Endothelial cell of umbilical vein (primary cell): ENCODE data around the gene NUAK1. TPM values are rescaled to one million over a fixed set of nuclear protein-coding genes. Genes with fewer than 3 reads are reported as not detected.

Experiments
- BruUV-seq: library from RNA; stranded (reverse); fragments of 400-500 nt; replicated peaks from 2 replicates; lab custom pipeline; 2021; lab: Mats Ljungman, UMichigan
- CTCF ChIA-PET: fragments of 300-600, 350-600 bp; sonication (Branson Sonifier 250); formaldehyde crosslinking; loops from one replicate; lab custom pipeline; 2021; ENCODE audit warnings: antibody characterized with exemption, inconsistent platforms; lab: Charles Lee
- POLR2A ChIA-PET: fragments of 300-600, 350-600 bp; sonication (Branson Sonifier 250); formaldehyde crosslinking; loops from one replicate; lab custom pipeline; 2021; ENCODE audit warnings: antibody characterized with exemption, inconsistent platforms; lab: Charles Lee
- DNase-seq: peaks from one replicate; pipeline ENCODE4 v3.0.0-alpha.2; 2011; ENCODE audit warnings: low read depth, low spot score
- FAIRE-seq: peaks from 2 replicates; lab custom pipeline; 2011; peaks lifted over from hg19 to GRCh38; lab: Jason Lieb, UNC
- H2AFZ ChIP-seq: 2 replicates; pipeline ENCODE4 v1.6.0; 2012; ENCODE audit warnings: low read depth, low read length, control low read depth, inconsistent platforms
- H3K27ac ChIP-seq: 2 replicates; pipeline ENCODE4 v1.5.1; 2011; ENCODE audit warnings: low read depth, mild to moderate bottlenecking, control low read depth, low read length, moderate library complexity; ENCODE audit not compliant: insufficient read depth
- H3K27me3 ChIP-seq, 2 experiments: 2 replicates each; pipeline versions ENCODE4 v1.6.0 to v1.6.1; 2011; ENCODE audit warnings: low read length in 2 of 2, mixed read lengths in 1 of 2; ENCODE audit not compliant: control insufficient read depth in 2 of 2, insufficient read depth in 2 of 2
- H3K36me3 ChIP-seq, 2 experiments: 2 replicates in 1 of 2; 3 replicates in 1 of 2; pipeline ENCODE4 v1.5.1; 2011; ENCODE audit warnings: low read length in 2 of 2, mild to moderate bottlenecking in 1 of 2, moderate library complexity in 1 of 2; ENCODE audit not compliant: control insufficient read depth in 2 of 2, insufficient read depth in 2 of 2; ENCODE audit errors: extremely low read depth in 1 of 2
- H3K4me1 ChIP-seq: 3 replicates; pipeline ENCODE4 v1.5.1; 2011; ENCODE audit warnings: mild to moderate bottlenecking, low read length; ENCODE audit not compliant: control insufficient read depth, insufficient read depth; ENCODE audit errors: extremely low read depth
- H3K4me2 ChIP-seq: 2 replicates; pipeline ENCODE4 v1.6.1; 2011; ENCODE audit warnings: low read length, control low read depth, mixed read lengths; ENCODE audit not compliant: insufficient read depth
- H3K4me3 ChIP-seq, 3 experiments: fragments of 200-600 bp in 1 of 3; sonication (generic), shearing (Covaris generic) in 1 of 3; replicated peaks in 1 of 3; 2 replicates each; pipeline ENCODE4 v1.5.1; 2011 to 2016; ENCODE audit warnings: control low read depth in 3 of 3, low read length in 3 of 3, mild to moderate bottlenecking in 2 of 3, inconsistent platforms in 1 of 3, low read depth in 1 of 3, moderate library complexity in 1 of 3; ENCODE audit not compliant: insufficient read depth in 1 of 3
- H3K79me2 ChIP-seq: 2 replicates; pipeline ENCODE4 v1.6.0; 2012; ENCODE audit warnings: low read length, inconsistent platforms; ENCODE audit not compliant: control insufficient read depth, insufficient read depth
- H3K9ac ChIP-seq: replicated peaks from 2 replicates; pipeline ENCODE3; 2011; ENCODE audit warnings: low read length, control low read depth; ENCODE audit not compliant: insufficient read depth; ENCODE audit errors: extremely low read depth
- H3K9me1 ChIP-seq: replicated peaks from 3 replicates; pipeline ENCODE4 v1.6.0; 2011; ENCODE audit warnings: mild to moderate bottlenecking, low read length; ENCODE audit not compliant: control insufficient read depth, insufficient read depth; ENCODE audit errors: extremely low read depth
- H3K9me3 ChIP-seq: replicated peaks from 2 replicates; pipeline ENCODE4 v1.5.1; 2012; ENCODE audit warnings: low read length, inconsistent platforms; ENCODE audit not compliant: control insufficient read depth, insufficient read depth
- H4K20me1 ChIP-seq: replicated peaks from 2 replicates; pipeline ENCODE3; 2011; ENCODE audit warnings: mild to moderate bottlenecking, low read length; ENCODE audit not compliant: control insufficient read depth, insufficient read depth; ENCODE audit errors: extremely low read depth
- CTCF ChIP-seq, 2 donors: IDR thresholded peaks; 1 replicate in 1 of 2; 2 replicates in 1 of 2; pipeline ENCODE4 v1.5.1; 2011; ENCODE audit warnings: low read length in 2 of 2, mild to moderate bottlenecking in 2 of 2, moderate library complexity in 2 of 2, control low read depth in 1 of 2, inconsistent platforms in 1 of 2, low read depth in 1 of 2; ENCODE audit not compliant: insufficient read depth in 1 of 2; ENCODE audit errors: extremely low read depth in 1 of 2
- EZH2 ChIP-seq: IDR thresholded peaks from 2 replicates; pipeline ENCODE4 v1.6.1; 2012; ENCODE audit warnings: borderline replicate concordance, low read depth, mild to moderate bottlenecking, moderate library complexity, low read length, inconsistent platforms; ENCODE audit not compliant: severe bottlenecking
- FOS ChIP-seq: IDR thresholded peaks from 2 replicates; pipeline ENCODE4 v1.6.1; 2011; ENCODE audit warnings: mild to moderate bottlenecking, low read length, moderate library complexity, borderline replicate concordance; ENCODE audit not compliant: insufficient read depth
- GATA2 ChIP-seq: IDR thresholded peaks from 2 replicates; pipeline ENCODE4 v1.7.0; 2011; ENCODE audit warnings: low read depth, mild to moderate bottlenecking, moderate library complexity, mixed read lengths, low read length; ENCODE audit not compliant: insufficient read length, insufficient read depth
- JUN ChIP-seq: IDR thresholded peaks from 2 replicates; pipeline ENCODE4 v1.6.1; 2011; ENCODE audit warnings: borderline replicate concordance, low read depth; ENCODE audit not compliant: insufficient read length, insufficient read depth
- MAX ChIP-seq: IDR thresholded peaks from 2 replicates; pipeline ENCODE4 v1.6.1; 2011; ENCODE audit not compliant: insufficient read depth, insufficient read length
- MYC ChIP-seq: IDR thresholded peaks from one replicate; pipeline ENCODE4 v1.6.1; 2011; ENCODE audit warnings: mild to moderate bottlenecking, low read depth, low read length
- POLR2A ChIP-seq: IDR thresholded peaks from 2 replicates; pipeline ENCODE4 v1.6.1; 2012; ENCODE audit warnings: low read depth, mild to moderate bottlenecking, control low read depth, low read length
- POLR2AphosphoS5 ChIP-seq: IDR thresholded peaks from 2 replicates; pipeline ENCODE4 v1.6.1; 2012; ENCODE audit warnings: low read depth, mild to moderate bottlenecking, control low read depth, low read length, moderate library complexity; ENCODE audit not compliant: insufficient read depth
- dilution Hi-C: fragments of 300-500 bp; cut with MboI; formaldehyde crosslinking; loops from one replicate; pipeline ENCODE4 v1.15.0; 2019; ENCODE audit warnings: low sequenced_read_pairs; ENCODE audit not compliant: extremely low pct_ligation_motif_present
- intact Hi-C: fragments of 100-400 bp; cut with micrococcal nuclease; formaldehyde crosslinking; loops from one replicate; pipeline ENCODE4 v1.10.0; 2022
- polyA plus RNA-seq, 4 experiments: library from polyadenylated mRNA; depleted of rRNA in 3 of 4; stranded (reverse) in 3 of 4; unstranded in 1 of 4; fragments of >200 nt; gene quantifications; 2 replicates each; pipeline versions ENCODE4 v1.2.1 to v1.2.3, GENCODE V29; 2011 to 2012; ENCODE audit warnings: missing spikeins in 1 of 4
- total RNA-seq: library from RNA; stranded (reverse); gene quantifications from 2 replicates; pipeline ENCODE4 v1.2.3, GENCODE V29; 2021

NUAK1 gene
- total and polyA plus RNA-seq, 2 donors (not counting 3 experiments of a cell fraction or from before 2014, with no cell fraction given): 34.2 to 39.7 TPM

- POLR2A ChIA-PET: interaction anchor here (0.7 kb wide), 1 partner anchor 112 kb away, joined by 4 read pairs; no protein-coding TSS in a partner anchor
- no TSS peak for BruUV-seq
- Histone ChIP-seq H3K27me3 (no peaks in the 10 kb centered on the region), H3K4me3 (no peak overlapping the region), H3K27ac (no peak overlapping the region), H2AFZ (no peak overlapping the region), H3K79me2 (peaks cover 47% of the 10 kb centered on the region), H3K4me2 (no peak overlapping the region), H3K4me1 (peaks cover 6% of the 10 kb centered on the region), H3K9me3 (no peaks in the 10 kb centered on the region), H3K9ac (no peak overlapping the region), H3K9me1 (no peaks in the 10 kb centered on the region), H4K20me1 (peaks cover 11% of the 10 kb centered on the region), H3K36me3 (peaks cover 0 to 2% of the 10 kb centered on the region in 2 experiments)
- CTCF ChIA-PET: interaction anchor here (0.6 to 2.8 kb wide), 7 partner anchors 8 to 707 kb away, joined by 3 to 15 read pairs (median 5); no protein-coding TSS in a partner anchor
- intact Hi-C loops: no loop called here
- TF ChIP-seq EZH2 (no peak), MAX (no peak), POLR2AphosphoS5 (no peak), CTCF (IDR thresholded peaks at IDR 0.05; ENCODE audit: extremely low read depth in 1 of 2, insufficient read depth in 1 of 2, low read depth in 1 of 2, low read length in 2 of 2) (no peak), GATA2 (no peak), POLR2A (no peak), FOS (no peak), MYC (no peak), JUN (no peak)
- DNase-seq (no peak), FAIRE-seq (no peak)
- dilution Hi-C loops: no loop called here
Observed at GRCh38 chr12:106127338-106128126, 11.2 kb downstream of the NUAK1 start.
